WTC11 (cell line): ENCODE results near the gene ANO8.

ENCODE experiments used
- CTCF ChIP-seq: fragments of 200-600 bp; IDR thresholded peaks from 2 replicates; pipeline ENCODE4 v1.8.0; 2022; ENCODE audit warnings: antibody characterized with exemption
- ELF4 ChIP-seq: sonication (generic); formaldehyde crosslinking; IDR thresholded peaks from 2 replicates; pipeline ENCODE4 v1.8.1; 2022; ENCODE audit warnings: low read depth, mild to moderate bottlenecking, moderate library complexity, missing genetic modification reagents
- ESRRA ChIP-seq: sonication (generic); formaldehyde crosslinking; IDR thresholded peaks from 2 replicates; pipeline ENCODE4 v1.8.1; 2022; ENCODE audit warnings: mild to moderate bottlenecking, missing genetic modification reagents, borderline replicate concordance
- FOXJ3 ChIP-seq: sonication (generic); formaldehyde crosslinking; IDR thresholded peaks from 2 replicates; pipeline ENCODE4 v1.9.0; 2021; ENCODE audit warnings: missing genetic modification reagents, mild to moderate bottlenecking, borderline replicate concordance
- FOXK1 ChIP-seq: sonication (generic); formaldehyde crosslinking; IDR thresholded peaks from 2 replicates; pipeline ENCODE4 v1.8.0; 2022; ENCODE audit warnings: mild to moderate bottlenecking, moderate library complexity, missing genetic modification reagents
- FOXP4 ChIP-seq: sonication (generic); formaldehyde crosslinking; IDR thresholded peaks from 2 replicates; pipeline ENCODE4 v1.8.0; 2022; ENCODE audit warnings: mild to moderate bottlenecking, missing genetic modification reagents
- MAX ChIP-seq: sonication (generic); formaldehyde crosslinking; IDR thresholded peaks from 2 replicates; pipeline ENCODE4 v1.8.0; 2022; ENCODE audit warnings: mild to moderate bottlenecking, missing genetic modification reagents
- PREB ChIP-seq: sonication (generic); formaldehyde crosslinking; IDR thresholded peaks from 2 replicates; pipeline ENCODE4 v1.8.1; 2022; ENCODE audit warnings: mild to moderate bottlenecking, missing genetic modification reagents, moderate library complexity, borderline replicate concordance
- SMAD4 ChIP-seq: sonication (generic); formaldehyde crosslinking; IDR thresholded peaks from 2 replicates; pipeline ENCODE4 v1.8.0; 2022; ENCODE audit warnings: mild to moderate bottlenecking, missing genetic modification reagents
- SP1 ChIP-seq: sonication (generic); formaldehyde crosslinking; conservative IDR thresholded peaks from 2 replicates; pipeline ENCODE4 v1.8.1; 2022; ENCODE audit warnings: missing genetic modification reagents
- TEAD4 ChIP-seq: sonication (generic); formaldehyde crosslinking; IDR thresholded peaks from 2 replicates; pipeline ENCODE4 v1.8.0; 2022; ENCODE audit warnings: mild to moderate bottlenecking, missing genetic modification reagents
- USF2 ChIP-seq: sonication (generic); formaldehyde crosslinking; IDR thresholded peaks from 2 replicates; pipeline ENCODE4 v1.8.1; 2023; ENCODE audit warnings: mild to moderate bottlenecking, missing genetic modification reagents, moderate library complexity

- no peak for TF ChIP-seq CTCF
- no peak for TF ChIP-seq MAX (CRISPR knock-in tag)
- TF ChIP-seq TEAD4 (CRISPR knock-in tag) = no peak
- TF ChIP-seq ESRRA (CRISPR knock-in tag) = no peak
- TF ChIP-seq USF2 (CRISPR knock-in tag) = no peak
- TF ChIP-seq FOXJ3 = no peak
- TF ChIP-seq ELF4 (CRISPR knock-in tag) = no peak
- TF ChIP-seq PREB (CRISPR knock-in tag) = no peak
- TF ChIP-seq FOXP4 (CRISPR knock-in tag) = no peak
- no peak for TF ChIP-seq SP1 (CRISPR knock-in tag)
- TF ChIP-seq SMAD4 (CRISPR knock-in tag) = no peak
- no peak for TF ChIP-seq FOXK1 (CRISPR knock-in tag)
Observed at GRCh38 chr19:17275441-17276175, 59.0 kb downstream of the ANO8 start.
